NCI-H345 treated with DMSO at 0.1 percent for 48 hours (cell line): ENCODE measurements around the gene KDM1B.

Source experiments
- DNase-seq: peaks from one replicate; lab custom pipeline; 2025; ENCODE audit not compliant: unreplicated experiment; lab: John Stamatoyannopoulos, UW

KDM1B gene, protein sequence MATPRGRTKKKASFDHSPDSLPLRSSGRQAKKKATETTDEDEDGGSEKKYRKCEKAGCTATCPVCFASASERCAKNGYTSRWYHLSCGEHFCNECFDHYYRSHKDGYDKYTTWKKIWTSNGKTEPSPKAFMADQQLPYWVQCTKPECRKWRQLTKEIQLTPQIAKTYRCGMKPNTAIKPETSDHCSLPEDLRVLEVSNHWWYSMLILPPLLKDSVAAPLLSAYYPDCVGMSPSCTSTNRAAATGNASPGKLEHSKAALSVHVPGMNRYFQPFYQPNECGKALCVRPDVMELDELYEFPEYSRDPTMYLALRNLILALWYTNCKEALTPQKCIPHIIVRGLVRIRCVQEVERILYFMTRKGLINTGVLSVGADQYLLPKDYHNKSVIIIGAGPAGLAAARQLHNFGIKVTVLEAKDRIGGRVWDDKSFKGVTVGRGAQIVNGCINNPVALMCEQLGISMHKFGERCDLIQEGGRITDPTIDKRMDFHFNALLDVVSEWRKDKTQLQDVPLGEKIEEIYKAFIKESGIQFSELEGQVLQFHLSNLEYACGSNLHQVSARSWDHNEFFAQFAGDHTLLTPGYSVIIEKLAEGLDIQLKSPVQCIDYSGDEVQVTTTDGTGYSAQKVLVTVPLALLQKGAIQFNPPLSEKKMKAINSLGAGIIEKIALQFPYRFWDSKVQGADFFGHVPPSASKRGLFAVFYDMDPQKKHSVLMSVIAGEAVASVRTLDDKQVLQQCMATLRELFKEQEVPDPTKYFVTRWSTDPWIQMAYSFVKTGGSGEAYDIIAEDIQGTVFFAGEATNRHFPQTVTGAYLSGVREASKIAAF

DNA sequence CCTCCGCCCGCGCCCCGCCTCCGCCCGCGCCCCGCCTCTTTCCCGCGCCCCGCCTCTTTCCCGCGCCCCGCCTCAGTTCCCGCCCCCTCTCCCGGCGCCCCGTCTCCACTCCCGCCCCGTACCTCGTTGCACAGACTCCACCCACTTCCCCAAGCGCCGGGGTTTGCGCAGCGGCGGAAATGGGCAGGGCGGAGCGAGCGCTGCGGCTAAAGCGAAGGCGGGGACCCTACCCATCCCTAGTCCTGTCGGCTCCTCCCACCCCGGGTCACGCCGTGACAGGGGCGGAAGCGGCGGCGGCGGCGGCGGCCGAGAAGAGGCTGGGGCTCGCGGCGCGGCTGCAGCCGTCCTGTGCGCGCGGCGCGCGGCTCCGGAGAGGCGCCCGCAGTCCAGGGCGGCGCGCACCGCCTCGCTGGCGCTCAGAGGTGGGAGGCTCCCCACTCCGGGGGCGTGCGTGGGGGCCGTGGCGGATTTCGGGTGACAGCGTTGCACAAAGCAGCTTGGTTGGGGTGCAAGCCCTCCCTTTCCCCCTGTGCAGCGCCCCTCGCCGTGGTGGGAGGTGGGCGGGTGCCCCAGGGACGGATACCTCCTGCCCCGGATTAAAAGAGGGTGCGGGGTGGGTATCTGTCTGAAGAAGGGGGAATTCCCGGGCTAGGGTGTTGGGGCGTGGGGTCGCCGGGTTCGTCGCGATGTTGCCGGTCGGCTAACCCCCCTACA, at the start of gene KDM1B:
KDM1B (plus strand) TSS at position 273 of the 714 bp plus-strand sequence. CDS start 4,474 bp downstream, outside the sequence.
- DNase-seq: peak; percentile 94

DNA sequence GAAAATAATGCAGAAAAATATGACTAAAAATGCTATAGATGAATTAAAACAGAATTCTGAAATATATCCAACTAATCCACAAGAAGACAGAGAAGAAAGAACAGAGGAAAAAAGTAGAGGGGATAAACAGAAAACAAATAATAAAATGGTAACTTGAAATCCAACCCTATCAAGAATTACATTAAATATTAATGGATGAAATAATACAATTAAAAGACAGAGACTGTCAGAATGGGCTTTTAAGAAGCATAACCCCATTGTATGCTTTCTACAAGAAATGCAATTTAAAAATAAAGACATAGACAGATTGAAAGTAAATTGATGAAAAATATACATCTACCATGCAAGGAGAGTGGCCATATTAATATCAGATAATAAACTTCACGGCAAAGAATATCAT, 48.2 kb upstream of the KDM1B start:
- no peak for DNase-seq

DNA sequence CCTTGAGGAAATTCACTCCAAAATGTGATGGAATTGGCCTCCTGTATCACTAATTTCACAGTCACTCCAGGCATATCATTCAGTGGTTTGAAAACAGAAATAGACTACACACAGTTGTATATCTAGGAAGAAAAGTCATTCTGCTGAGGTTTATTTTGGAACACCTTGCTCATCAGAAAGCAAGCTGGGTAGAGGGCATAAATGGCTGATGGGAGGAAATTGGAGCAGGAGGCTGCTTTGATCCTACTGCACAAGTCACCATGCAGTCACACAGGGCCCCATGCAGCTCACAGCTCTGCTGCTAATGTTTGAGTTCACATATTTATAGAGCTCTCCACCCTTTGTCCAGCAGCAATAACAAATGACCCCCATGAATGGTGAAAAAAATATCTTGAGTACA, 45.1 kb upstream of the KDM1B start:
- no peak for DNase-seq

DNA sequence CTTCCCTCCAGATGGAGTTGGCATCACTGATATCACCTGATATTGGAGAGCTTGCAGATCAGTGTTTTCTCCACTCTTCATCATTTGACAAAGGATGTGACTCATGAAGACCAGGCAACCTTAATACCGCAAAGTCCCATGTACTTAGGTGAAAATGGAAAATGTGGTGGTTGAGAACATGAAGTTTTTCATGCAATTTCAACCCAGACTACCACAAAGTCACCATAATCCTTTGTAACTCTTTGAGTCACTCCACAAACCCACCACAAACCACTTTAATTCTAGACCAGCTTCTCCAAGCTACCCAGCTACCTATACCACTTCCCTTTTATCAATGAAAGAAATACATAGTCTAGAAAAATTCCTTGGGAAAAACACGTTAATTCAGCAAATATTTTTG, 39.9 kb upstream of the KDM1B start:
- DNase-seq: no peak

DNA sequence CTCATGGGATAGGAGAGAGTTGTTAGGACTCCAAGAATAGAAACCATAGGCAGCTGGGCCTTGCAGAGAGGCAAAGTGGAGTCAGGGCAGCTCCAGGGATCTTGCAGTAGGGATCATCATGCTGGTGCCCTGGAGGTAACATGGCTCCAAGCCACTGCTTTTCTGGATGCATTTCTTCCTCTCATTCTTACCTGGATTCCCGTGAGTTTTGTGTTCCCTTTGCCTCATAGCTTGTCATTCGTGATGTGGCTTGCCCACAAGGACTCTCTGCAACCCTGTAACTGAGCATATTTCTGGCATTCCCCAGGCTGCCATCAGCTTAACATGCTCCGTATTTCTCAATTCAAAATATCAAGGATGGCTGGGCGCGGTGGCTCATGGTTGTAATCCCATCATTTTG, 38.1 kb upstream of the KDM1B start:
- DNase-seq: no peak

DNA sequence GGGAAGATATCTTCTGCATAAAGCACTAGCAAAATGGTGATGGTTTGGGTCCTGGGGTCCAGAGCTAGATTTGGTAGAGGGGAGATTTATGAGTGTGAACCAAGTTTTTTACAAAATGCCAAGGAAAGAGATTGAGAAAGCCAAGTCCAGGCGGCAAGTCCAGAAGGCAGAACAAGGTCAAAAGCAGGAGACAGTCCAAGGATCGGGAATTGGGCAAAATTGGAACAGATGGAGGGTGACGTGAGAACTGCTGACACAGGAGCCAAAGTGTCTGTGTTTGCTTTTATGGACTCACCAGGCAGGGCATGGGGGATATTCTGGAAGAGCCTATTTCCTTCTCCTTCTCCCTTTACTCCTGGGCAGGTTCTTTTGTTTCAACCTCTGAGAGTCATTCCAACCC, 36.9 kb upstream of the KDM1B start:
- DNase-seq: no peak

DNA sequence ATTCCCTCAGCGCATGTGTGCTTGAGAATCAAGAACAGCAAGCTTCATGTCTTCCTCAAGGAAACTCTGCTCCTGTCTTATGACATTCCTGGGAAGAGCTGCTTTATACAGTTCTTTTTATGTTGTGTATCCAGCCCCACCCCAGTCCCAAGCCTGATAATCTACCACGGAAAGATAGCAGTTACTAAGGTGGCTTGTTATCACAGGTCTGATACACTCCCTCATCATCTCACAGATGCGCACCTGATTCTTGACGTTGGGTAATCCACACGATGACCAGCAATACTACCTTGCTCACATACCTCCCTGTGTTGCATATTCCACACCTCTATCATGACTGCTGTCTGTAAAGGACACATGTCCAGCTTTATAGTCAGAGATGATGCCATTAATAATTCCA, 36.0 kb upstream of the KDM1B start:
- DNase-seq: no peak

DNA sequence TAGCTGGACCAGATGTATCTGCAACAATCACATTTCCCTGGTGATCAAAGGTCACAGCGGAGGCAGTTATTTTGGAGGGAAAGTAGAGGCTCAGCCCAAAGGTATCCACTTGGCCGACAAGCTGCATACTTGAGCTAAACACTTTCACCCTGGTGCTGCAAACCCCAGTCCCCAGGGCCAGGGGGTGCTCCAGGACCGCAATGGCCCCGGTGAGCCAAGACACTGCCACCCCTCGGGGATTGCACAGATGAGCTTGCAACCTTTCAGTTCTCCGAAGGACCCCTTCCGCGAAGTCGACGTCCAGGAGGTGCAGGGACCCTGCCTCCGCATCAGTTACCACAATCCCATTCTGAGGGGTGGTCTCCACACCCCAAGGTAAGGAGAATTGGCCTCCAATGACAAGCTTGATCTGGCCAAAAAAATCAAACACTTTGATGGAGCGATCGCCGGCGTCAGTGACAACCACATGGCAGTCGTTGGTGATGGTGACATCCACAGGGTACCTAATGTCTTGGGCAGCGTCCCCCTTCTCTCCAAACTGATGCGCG, 33.6 kb upstream of the KDM1B start:
- DNase-seq: no peak

DNA sequence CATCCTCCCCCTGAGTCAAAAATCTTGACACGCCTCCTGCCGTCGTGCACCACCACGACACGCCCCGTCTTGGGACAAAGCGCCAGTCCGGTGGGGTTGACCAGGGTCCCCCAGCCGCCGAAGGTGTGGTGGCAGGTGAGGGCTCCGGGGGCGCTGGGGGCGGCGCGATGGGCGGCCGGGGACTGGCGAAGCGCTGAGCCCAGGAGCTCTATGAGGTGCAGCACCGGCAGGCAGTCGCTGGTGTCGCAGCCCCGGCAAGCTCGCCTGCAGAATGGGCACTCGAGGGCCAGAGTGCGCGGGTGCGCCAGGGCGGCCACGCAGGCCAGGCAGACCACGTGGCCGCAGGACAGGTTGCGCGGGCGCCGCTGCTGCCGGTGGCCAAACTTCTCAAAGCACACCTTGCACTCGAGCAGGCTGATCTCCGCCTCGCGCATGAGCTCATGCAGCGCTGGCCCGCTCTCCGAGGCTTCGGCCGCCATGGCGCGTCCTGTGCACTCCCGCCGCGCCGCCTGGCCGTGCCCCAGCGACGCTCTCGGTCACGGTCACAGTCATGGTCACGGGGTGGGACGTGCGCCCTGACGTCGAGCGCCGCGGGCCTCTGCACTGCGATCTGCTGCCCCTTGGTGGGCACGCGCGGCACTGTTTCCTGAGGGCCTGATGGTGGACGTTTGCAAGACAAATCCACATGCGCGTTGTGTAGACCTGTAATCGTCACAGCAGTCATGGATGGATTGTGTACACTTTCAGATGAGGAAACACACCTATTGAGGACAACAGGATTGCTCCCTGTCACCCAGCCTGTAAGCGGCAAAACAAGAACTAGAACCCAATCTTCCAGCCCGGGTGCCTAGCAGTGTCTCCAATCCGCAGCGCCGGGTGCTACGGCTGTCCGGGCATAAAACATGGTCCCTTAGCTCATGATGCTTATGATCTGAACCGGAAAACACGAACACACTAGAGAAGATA, 32.8 kb upstream of the KDM1B start, which contains the start of gene NHLRC1:
NHLRC1 (minus strand) TSS at position 550 of the 966 bp plus-strand sequence; CDS start at position 479, 71 bp downstream.
- DNase-seq: peak; percentile 92

DNA sequence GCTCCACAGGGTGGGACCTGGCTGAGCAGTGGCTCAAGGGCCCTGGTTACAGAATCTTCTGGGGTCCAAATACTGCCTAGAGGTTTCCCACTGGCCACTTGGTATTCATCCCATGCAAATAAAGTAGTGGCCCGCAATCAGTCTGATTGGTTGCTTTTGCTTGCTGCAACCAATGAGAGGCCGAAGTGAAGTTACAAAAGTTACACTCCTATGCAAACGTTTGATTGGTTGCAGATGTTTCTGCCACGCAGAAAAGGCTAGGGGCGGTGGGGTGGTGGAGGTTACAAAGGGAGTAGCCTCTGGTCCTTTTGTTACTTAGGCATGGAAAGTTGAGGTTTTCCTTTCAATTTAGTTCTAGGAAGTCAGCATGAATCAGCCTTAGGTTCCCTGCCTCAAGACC, 29.1 kb upstream of the KDM1B start:
- DNase-seq: no peak

DNA sequence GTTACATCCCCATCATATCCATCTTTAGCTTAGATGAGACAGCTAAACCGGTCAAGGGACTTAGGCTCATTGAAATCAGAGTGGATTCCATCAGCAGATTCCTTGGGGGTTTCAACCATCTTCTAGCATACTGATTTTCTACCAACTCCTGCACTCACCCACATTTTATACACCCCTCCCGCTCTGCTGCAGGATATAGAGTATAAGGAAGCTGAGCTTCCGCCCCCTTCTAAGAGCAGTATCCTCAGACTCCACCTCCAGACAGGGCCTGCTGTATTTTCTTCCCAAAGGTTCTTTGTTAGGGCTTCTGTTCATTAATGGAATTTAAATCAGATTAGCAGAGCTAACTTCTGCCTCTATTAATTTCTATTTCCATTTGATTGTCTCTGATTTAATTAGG, 22.9 kb upstream of the KDM1B start:
- no peak for DNase-seq

DNA sequence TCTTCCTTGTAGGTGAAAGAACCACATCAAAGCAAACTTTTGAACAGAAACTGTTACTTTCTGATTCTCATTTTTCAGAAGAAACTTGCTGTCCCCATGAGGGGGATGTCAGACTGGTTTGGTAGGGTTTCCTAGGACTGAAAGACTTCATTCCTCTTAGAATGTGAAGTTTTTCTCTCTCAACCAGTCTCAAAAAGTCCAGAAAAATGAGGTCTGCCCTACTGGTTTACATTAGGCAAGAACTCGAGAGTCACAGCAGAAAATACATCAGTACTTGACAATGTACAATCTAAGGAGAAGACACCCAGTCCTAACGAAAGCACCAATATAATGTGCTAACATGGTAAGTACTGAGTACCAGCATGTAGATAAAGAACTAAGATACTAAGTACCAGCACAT, 20.1 kb upstream of the KDM1B start:
- no peak for DNase-seq

DNA sequence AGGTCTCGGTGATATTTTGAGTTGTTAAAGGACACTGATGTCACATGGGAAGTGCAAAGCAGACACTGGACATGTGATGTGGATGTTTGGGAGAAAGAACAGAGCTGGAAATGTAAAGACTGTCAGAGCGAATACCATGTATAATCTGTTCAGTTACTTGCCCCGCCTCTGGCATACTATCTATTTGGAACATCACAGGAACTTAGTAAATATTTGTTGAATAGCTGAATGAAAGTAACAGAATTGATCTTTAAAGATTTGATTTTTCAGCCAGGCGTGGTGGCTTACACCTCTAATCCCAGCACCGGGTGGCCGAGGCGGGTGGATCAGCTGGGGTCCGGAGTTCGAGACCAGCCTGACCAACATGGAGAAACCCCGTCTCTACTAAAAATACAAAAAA, 19.0 kb upstream of the KDM1B start:
- DNase-seq: no peak

DNA sequence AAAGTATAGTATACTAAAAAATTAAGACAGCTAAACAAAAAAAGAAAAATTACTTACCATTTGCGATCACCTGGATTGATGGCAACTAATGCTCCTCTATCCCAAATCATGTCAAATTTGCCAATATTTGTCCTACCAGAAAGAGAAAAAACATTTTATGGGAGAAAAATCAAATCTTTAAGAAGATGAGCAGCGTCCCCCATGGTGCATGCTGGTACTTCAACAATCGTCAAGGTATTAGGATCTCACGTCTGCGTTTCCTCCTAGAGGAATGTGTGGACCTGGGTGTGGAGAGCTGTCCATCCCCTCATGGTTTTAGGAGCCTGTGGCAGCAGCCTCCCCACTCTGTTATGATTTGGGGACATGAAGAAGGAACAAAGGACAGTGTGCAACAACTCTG, 16.3 kb upstream of the KDM1B start:
- DNase-seq: no peak

DNA sequence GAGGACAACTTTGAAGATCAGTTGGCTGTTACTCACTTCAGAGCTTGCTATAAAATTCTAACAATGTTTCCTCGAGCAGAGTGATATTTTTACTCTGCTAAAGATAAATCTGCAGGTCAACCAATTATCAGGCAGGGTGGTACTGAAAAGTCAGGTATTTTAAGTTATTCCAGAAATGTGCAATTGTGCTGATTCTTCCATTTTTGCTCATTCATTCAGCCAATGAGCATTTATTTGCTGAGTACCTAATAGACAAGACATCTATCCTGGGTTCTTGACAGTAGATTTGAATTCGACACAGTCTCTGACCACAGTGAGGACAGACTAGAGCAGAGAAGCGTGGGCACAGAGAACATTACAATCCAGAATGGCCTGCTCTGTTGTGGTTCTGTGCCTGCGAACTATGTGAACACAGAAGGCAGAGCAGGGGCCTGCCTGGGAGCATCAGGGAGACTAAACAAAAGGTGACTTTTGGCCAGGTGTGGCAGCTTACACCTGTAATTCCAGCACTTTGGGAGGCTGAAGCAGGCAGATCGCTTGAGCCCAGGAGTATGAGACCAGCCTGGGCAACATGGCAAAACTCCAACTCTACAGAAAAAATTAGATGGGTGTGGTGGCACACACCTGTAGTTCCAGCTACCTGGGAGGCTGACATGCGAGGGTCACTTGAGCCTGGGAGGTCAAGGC, 15.1 kb upstream of the KDM1B start:
- no peak for DNase-seq

DNA sequence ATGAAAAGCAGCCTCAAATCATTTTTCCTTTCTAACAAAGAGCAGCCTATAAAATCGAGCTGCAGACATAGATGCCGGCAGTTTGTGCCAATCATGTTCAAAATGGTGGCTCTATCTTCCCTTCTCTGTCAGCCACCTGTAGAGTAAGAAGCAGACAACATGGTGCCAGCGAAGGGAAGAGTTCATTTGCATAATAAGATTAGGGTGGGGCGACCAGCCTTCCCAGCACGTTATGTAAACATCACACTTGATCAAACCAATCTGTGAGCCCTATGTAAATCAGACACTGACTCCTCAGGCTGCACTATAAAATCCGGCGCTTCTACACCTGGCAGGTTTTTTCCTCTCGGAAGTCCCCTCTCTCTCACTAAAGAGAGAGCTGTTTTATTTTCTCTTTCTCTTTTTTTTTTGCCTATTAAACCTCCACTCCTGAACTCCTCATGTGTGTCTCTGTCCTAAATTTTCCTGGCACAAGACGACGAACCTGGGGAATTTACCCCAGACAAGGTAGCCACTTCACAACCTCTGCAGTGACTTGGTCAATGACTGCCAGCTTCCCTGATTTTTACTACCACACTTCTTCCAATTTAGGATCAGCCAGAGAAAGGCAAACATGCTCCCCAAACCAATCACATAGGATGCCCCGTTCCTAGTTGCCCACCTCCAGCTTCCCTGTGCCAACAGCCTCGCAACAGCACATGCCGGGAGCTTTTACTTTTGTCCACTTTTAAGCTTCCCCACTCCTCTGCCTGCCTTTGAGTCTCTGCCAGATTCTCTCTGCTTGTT, 13.2 kb upstream of the KDM1B start:
- no peak for DNase-seq

DNA sequence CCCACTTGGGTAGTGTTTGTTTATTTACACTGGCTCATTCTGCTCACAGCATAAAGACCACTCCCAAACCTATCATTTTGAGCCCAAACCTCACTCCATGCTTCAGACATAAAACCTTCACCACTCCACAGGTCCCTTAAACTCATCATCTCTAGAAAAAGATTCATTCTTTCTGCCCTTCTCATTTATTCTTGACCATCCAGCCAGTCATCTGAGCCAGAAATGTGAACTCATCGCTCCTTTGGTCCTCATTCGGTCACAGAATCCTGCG, 12.7 kb upstream of the KDM1B start:
- DNase-seq: no peak

DNA sequence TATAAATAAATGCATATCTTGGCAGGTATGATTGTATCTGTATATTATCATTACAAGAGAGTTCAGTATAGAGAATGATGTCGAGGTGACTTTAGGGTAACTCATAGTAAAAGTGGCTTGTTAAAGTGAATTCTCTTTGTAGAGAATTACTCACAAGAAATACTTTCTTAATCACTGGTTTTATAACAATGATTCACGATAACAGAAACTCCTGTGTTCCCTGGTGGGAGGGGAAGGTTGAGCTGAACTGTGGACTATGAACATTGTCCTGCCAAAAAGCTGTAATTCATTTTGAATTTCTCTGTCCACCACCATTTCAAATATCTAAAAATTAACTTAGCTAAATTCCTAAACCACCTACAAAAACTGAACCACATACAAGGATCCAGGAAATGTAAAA, 8.1 kb upstream of the KDM1B start:
- DNase-seq: no peak

DNA sequence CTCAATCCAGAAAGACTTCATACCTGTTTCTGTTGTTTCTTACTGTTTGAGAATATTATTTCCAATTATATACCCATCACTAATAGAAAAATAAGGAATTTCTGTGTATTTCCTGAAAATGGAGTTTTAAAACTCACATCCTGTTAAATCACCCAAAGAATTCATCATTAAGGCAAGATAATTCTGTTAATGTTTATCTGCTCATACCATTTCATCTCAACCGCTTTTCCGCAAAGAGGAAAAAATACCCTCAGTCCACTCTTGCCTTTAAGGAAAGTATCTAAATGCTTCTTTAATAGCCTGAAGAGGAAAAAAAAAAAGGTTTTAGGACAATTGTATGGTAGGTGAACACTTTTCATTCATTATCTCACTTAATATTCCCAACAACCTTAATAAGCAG, 7.6 kb upstream of the KDM1B start:
- no peak for DNase-seq
